HepG2 (cell line): ENCODE measurements around the gene RAD51C. TPM values are rescaled to one million over a fixed set of nuclear protein-coding genes. Genes with fewer than 3 reads are reported as not detected.

Experiments used
- ATF3 ChIP-seq: sonication (generic); formaldehyde crosslinking; IDR thresholded peaks from 2 replicates; pipeline ENCODE4 v1.4.0; 2020; ENCODE audit warnings: missing genetic modification reagents
- BHLHE40 ChIP-seq: IDR thresholded peaks from 2 replicates; pipeline ENCODE4 v1.6.1; 2011; ENCODE audit warnings: low read length, improper control_type of control experiment
- CBX1 ChIP-seq: IDR thresholded peaks from one replicate; pipeline ENCODE4 v1.6.1; 2016; ENCODE audit warnings: antibody characterized with exemption, low read depth
- FOSL1 ChIP-seq: sonication (generic); formaldehyde crosslinking; IDR thresholded peaks from 2 replicates; pipeline ENCODE4 v1.9.0; 2021; ENCODE audit warnings: missing genetic modification reagents, borderline replicate concordance
- FOSL2 ChIP-seq: sonication (generic); formaldehyde crosslinking; IDR thresholded peaks from 2 replicates; pipeline ENCODE4 v1.4.0; 2020; ENCODE audit warnings: missing genetic modification reagents
- FOXO4 ChIP-seq: sonication (generic); formaldehyde crosslinking; conservative IDR thresholded peaks from 2 replicates; pipeline ENCODE4 v1.8.1; 2023; ENCODE audit warnings: missing genetic modification reagents
- HOXA9 ChIP-seq: sonication (generic); formaldehyde crosslinking; IDR thresholded peaks from 2 replicates; pipeline ENCODE4 v1.8.1; 2022; ENCODE audit warnings: missing genetic modification reagents, mild to moderate bottlenecking, moderate library complexity, borderline replicate concordance
- IRF1 ChIP-seq: sonication (generic); formaldehyde crosslinking; IDR thresholded peaks from 2 replicates; pipeline ENCODE4 v1.4.0; 2020; ENCODE audit warnings: low read depth, mild to moderate bottlenecking, missing genetic modification reagents
- KAT8 ChIP-seq: IDR thresholded peaks from 2 replicates; pipeline ENCODE4 v1.6.1; 2016; ENCODE audit warnings: missing genetic modification reagents, missing compliant biosample characterization
- KLF9 ChIP-seq: IDR thresholded peaks from 2 replicates; pipeline ENCODE4 v1.6.1; 2016; ENCODE audit warnings: low read depth
- NFKB2 ChIP-seq: sonication (generic); formaldehyde crosslinking; IDR thresholded peaks from 2 replicates; pipeline ENCODE4 v1.4.0; 2020; ENCODE audit warnings: missing genetic modification reagents, borderline replicate concordance
- NR3C1 ChIP-seq: sonication (generic); formaldehyde crosslinking; IDR thresholded peaks from 2 replicates; pipeline ENCODE4 v1.4.0; 2020; ENCODE audit warnings: missing genetic modification reagents
- STAG1 ChIP-seq: sonication (generic); formaldehyde crosslinking; IDR thresholded peaks from 2 replicates; pipeline ENCODE4 v1.4.0; 2020; ENCODE audit warnings: missing genetic modification reagents
- STAT5B ChIP-seq: sonication (generic); formaldehyde crosslinking; IDR thresholded peaks from 2 replicates; pipeline ENCODE4 v1.4.0; 2020; ENCODE audit warnings: missing genetic modification reagents
- U2AF2 ChIP-seq: fragments of 200-400 bp; formaldehyde crosslinking; IDR thresholded peaks from 2 replicates; pipeline ENCODE4 v1.6.1; 2017; ENCODE audit warnings: low read depth, mild to moderate bottlenecking, low read length
- ZBTB2 ChIP-seq: sonication (generic); formaldehyde crosslinking; IDR thresholded peaks from 2 replicates; pipeline ENCODE4 v1.8.0; 2022; ENCODE audit warnings: low read depth, missing genetic modification reagents
- ZBTB39 ChIP-seq: sonication (generic); formaldehyde crosslinking; IDR thresholded peaks from 2 replicates; pipeline ENCODE4 v1.5.0; 2020; ENCODE audit warnings: missing genetic modification reagents
- ZFP91 ChIP-seq: sonication (generic); formaldehyde crosslinking; IDR thresholded peaks from 2 replicates; pipeline ENCODE4 v1.9.0; 2022; ENCODE audit warnings: missing genetic modification reagents, mild to moderate bottlenecking, borderline replicate concordance
- ZNF576 ChIP-seq: sonication (generic); formaldehyde crosslinking; IDR thresholded peaks from 2 replicates; pipeline ENCODE4 v1.4.0; 2020; ENCODE audit warnings: mild to moderate bottlenecking, missing genetic modification reagents
- ZNF761 ChIP-seq: sonication (generic); formaldehyde crosslinking; conservative IDR thresholded peaks from 2 replicates; pipeline ENCODE4 v1.4.0; 2020; ENCODE audit warnings: mild to moderate bottlenecking, missing genetic modification reagents
- ZNF841 ChIP-seq: sonication (generic); formaldehyde crosslinking; IDR thresholded peaks from 2 replicates; pipeline ENCODE4 v1.8.1; 2023; ENCODE audit warnings: missing genetic modification reagents, borderline replicate concordance
- ZNF878 ChIP-seq: sonication (generic); formaldehyde crosslinking; IDR thresholded peaks from 2 replicates; pipeline ENCODE4 v1.8.1; 2023; ENCODE audit warnings: mild to moderate bottlenecking, missing genetic modification reagents, moderate library complexity
- ZSCAN21 ChIP-seq: sonication (generic); formaldehyde crosslinking; IDR thresholded peaks from 2 replicates; pipeline ENCODE4 v1.8.0; 2022; ENCODE audit warnings: mild to moderate bottlenecking, missing genetic modification reagents, moderate library complexity, borderline replicate concordance
- polyA plus RNA-seq, 8 experiments: library from polyadenylated mRNA; depleted of rRNA in 3 of 8; stranded (reverse) in 7 of 8; unstranded in 1 of 8; fragments of >200 nt; fragmentation: Illumina TruSeq in 4 of 8; extraction: Trizol in 4 of 8; gene quantifications; 2 replicates each; pipeline versions ENCODE4 v1.2.1 to v1.2.3, GENCODE V29; 2011 to 2016; ENCODE audit warnings: low read depth in 4 of 8, missing spikeins in 1 of 8, mixed read lengths in 1 of 8; ENCODE audit not compliant: insufficient read depth in 1 of 8
- total RNA-seq, 5 experiments: library from RNA; depleted of rRNA; stranded (reverse); fragments of >200 nt; fragmentation: Illumina TruSeq; extraction: Trizol; gene quantifications; 2 replicates each; pipeline ENCODE4 v1.2.3, GENCODE V29; 2016; ENCODE audit warnings: low read depth in 1 of 5

Gene RAD51C
- total and polyA plus RNA-seq, 2 of the 13 experiments (the other 11 are each of a cell fraction or from before 2014, with no cell fraction given): 38.5 to 106 TPM

- TF ChIP-seq FOSL2 (peak; percentile 95), ATF3 (CRISPR knock-in tag) (0 out of 2 replicates have a peak, but pooled peaks have one; percentile 41), ZFP91 (CRISPR knock-in tag) (no peak), STAT5B (no peak), BHLHE40 (peak; percentile 35; the same call in 1 of the 2 replicates), CBX1 (no peak), ZNF576 (CRISPR knock-in tag) (no peak), FOSL1 (CRISPR knock-in tag) (no peak), U2AF2 (no peak), ZNF841 (no peak), ZNF878 (CRISPR knock-in tag) (no peak), ZBTB2 (CRISPR knock-in tag) (no peak), FOXO4 (CRISPR knock-in tag) (no peak), HOXA9 (CRISPR knock-in tag) (no peak), KLF9 (CRISPR knock-in tag) (no peak), ZNF761 (CRISPR knock-in tag) (no peak), ZSCAN21 (CRISPR knock-in tag) (no peak), NR3C1 (no peak), ZBTB39 (CRISPR knock-in tag) (no peak), IRF1 (CRISPR knock-in tag) (no peak), NFKB2 (no peak), KAT8 (CRISPR knock-in tag) (peak; percentile 49; the same call in 1 of the 2 replicates), STAG1 (CRISPR knock-in tag) (no peak)
Observed at GRCh38 chr17:58741121-58741625, 48.8 kb downstream of the RAD51C start (continued).
